ENCODE results near the gene CAB39.

DNA sequence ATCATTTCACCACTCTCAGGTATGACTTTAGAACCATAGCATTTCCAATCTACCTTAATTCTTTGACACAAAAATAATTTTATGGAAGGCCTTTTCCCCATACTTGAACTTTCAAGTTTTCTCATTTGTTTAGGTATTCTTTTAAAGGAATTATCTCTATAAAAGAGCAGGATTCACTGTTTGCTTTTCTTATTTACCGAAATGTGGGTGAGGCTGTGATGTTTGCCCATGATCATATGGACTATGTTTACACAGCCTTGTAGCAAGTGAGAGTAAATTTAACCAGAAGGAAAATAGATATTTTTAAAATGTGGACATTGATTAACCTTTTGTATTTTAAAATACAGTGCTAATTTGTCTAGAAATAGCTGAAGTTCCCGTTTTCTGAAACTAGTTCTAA, 26.3 kb downstream of the CAB39 start:
- TF ChIP-seq, protein P1, sequence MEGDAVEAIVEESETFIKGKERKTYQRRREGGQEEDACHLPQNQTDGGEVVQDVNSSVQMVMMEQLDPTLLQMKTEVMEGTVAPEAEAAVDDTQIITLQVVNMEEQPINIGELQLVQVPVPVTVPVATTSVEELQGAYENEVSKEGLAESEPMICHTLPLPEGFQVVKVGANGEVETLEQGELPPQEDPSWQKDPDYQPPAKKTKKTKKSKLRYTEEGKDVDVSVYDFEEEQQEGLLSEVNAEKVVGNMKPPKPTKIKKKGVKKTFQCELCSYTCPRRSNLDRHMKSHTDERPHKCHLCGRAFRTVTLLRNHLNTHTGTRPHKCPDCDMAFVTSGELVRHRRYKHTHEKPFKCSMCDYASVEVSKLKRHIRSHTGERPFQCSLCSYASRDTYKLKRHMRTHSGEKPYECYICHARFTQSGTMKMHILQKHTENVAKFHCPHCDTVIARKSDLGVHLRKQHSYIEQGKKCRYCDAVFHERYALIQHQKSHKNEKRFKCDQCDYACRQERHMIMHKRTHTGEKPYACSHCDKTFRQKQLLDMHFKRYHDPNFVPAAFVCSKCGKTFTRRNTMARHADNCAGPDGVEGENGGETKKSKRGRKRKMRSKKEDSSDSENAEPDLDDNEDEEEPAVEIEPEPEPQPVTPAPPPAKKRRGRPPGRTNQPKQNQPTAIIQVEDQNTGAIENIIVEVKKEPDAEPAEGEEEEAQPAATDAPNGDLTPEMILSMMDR (IDR thresholded peaks at IDR 0.05), result no peak
- no peak for TF ChIP-seq POLR2A (IDR thresholded peaks at IDR 0.05)
